Measurements from ENCODE around the gene GHITM. TPM values are rescaled to one million over a fixed set of nuclear protein-coding genes. Genes with fewer than 3 reads are reported as not detected.
A peak's percentile ranks its signal among the peaks of the same experiment; 100 is the strongest.

Gene GHITM
- total and polyA plus RNA-seq, 2 of the 8 experiments (the other 6 are each of a cell fraction or from before 2014, with no cell fraction given), result 86.2 to 97.0 TPM

- POLR2A ChIA-PET (ENCODE audit: partially characterized antibody), result interaction anchor here (1.3 kb wide), 1 partner anchor 22 kb away, joined by 3 read pairs; no protein-coding TSS in a partner anchor
- H2AFZ ChIP-seq (ENCODE audit: low read length), result no peak overlapping the region
- no peak overlapping the region for H3K4me2 ChIP-seq (ENCODE audit: insufficient read depth in 1 of 2, low read depth in 2 of 2, low read length in 2 of 2)
- no peak overlapping the region for H4K5ac ChIP-seq (ENCODE audit: insufficient read length, low read depth, low read length)
- H3K9ac ChIP-seq (replicated peaks in 1 of 4; ENCODE audit: extremely low read depth in 1 of 4, low read depth in 3 of 4, low read length in 3 of 4), result no peak overlapping the region
- H2BK5ac ChIP-seq (ENCODE audit: low read depth, low read length), result no peak overlapping the region
- H3K36me3 ChIP-seq (ENCODE audit: control insufficient read depth in 2 of 4, insufficient read depth in 4 of 4, low read length in 3 of 4), result no peaks in the 10 kb centered on the region
- peak; percentile 51; the same call in 1 of the 2 replicates for TF ChIP-seq RFX5 (IDR thresholded peaks at IDR 0.05; ENCODE audit: borderline replicate concordance, low read depth, low read length)
- TF ChIP-seq EZH2 (IDR thresholded peaks at IDR 0.05; ENCODE audit: low read depth, low read length, severe bottlenecking), result no peak
- TF ChIP-seq SUZ12 (IDR thresholded peaks at IDR 0.05; ENCODE audit: low read length), result no peak
- TF ChIP-seq POLR2A (IDR thresholded peaks at IDR 0.05; ENCODE audit: control extremely low read depth in 1 of 2, low read depth in 2 of 2, low read length in 2 of 2), result no peak
- TF ChIP-seq EP300 (IDR thresholded peaks at IDR 0.05; ENCODE audit: borderline replicate concordance in 1 of 2, low read depth in 2 of 2, low read length in 2 of 2), result no peak
- TF ChIP-seq TAF1 (IDR thresholded peaks at IDR 0.05; ENCODE audit: low read depth, low read length), result no peak
- no peaks in the 10 kb centered on the region for H4K20me1 ChIP-seq (replicated peaks in 1 of 2; ENCODE audit: control insufficient read depth in 1 of 2, insufficient read depth in 2 of 2, low read length in 2 of 2)
- no peak overlapping the region for H2AK5ac ChIP-seq (ENCODE audit: low read depth, low read length)
- no peak overlapping the region for H2BK120ac ChIP-seq (replicated peaks; ENCODE audit: low read depth, low read length)
- CTCF ChIA-PET (ENCODE audit: partially characterized antibody), result interaction anchor here (1.3 kb wide), 1 partner anchor 97 kb away, joined by 3 read pairs; no protein-coding TSS in a partner anchor
- no peak overlapping the region for H3K4me3 ChIP-seq (ENCODE audit: extremely low read depth in 1 of 4, insufficient read depth in 2 of 4, low read depth in 3 of 4, low read length in 4 of 4)
- no peak for FAIRE-seq
- H3K23ac ChIP-seq (ENCODE audit: insufficient read length), result no peak overlapping the region
- DNase-seq (ENCODE audit: low read depth in 1 of 2, low spot score in 2 of 2), result no peak
- no peak overlapping the region for H3K4ac ChIP-seq (replicated peaks; ENCODE audit: insufficient read length, low read depth, low read length)
- H3K4me1 ChIP-seq (replicated peaks in 1 of 4; ENCODE audit: control insufficient read depth in 3 of 4, insufficient read depth in 4 of 4, low read length in 3 of 4), result no peaks in the 10 kb centered on the region
- no peaks in the 10 kb centered on the region for H3K79me2 ChIP-seq (ENCODE audit: control insufficient read depth in 1 of 2, insufficient read depth in 2 of 2, low read length in 2 of 2)
- no peaks in the 10 kb centered on the region for H3K27me3 ChIP-seq (replicated peaks in 1 of 4; ENCODE audit: control insufficient read depth in 3 of 4, extremely low read depth in 1 of 4, insufficient read depth in 3 of 4, low read length in 3 of 4)
- no peak overlapping the region for H3K14ac ChIP-seq (ENCODE audit: insufficient read length)
- H3K79me1 ChIP-seq (ENCODE audit: low read depth, low read length), result no peaks in the 10 kb centered on the region
- no peak overlapping the region for H3K18ac ChIP-seq (ENCODE audit: extremely low read depth, low read length)
- no peak overlapping the region for H4K8ac ChIP-seq (ENCODE audit: extremely low read depth, insufficient read depth, low read length)
- no peak overlapping the region for H2BK15ac ChIP-seq (ENCODE audit: low read length)
- H3K23me2 ChIP-seq (ENCODE audit: low read depth, low read length), result no peaks in the 10 kb centered on the region
- 83 to 100% methylated on average over 2 to 12 of the region's 12 CpGs for WGBS, 2 experiments (ENCODE audit: extremely low coverage in 1 of 2, insufficient coverage in 1 of 2, insufficient read length in 1 of 2, insufficient replicate concordance in 2 of 2, low coverage in 1 of 2, low lambda C conversion rate in 2 of 2, missing lambda C conversion rate in 1 of 2)
- no peak overlapping the region for H3K27ac ChIP-seq (ENCODE audit: low read depth, low read length)
- H3K56ac ChIP-seq (replicated peaks; ENCODE audit: insufficient read length, low read depth, low read length), result no peak overlapping the region
- no peaks in the 10 kb centered on the region for H3K9me3 ChIP-seq (ENCODE audit: insufficient read depth in 2 of 2, low read depth in 1 of 2, low read length in 1 of 2)
- no peak overlapping the region for H4K91ac ChIP-seq (replicated peaks; ENCODE audit: insufficient read length, low read length)
- no peak overlapping the region for H2BK12ac ChIP-seq (ENCODE audit: low read depth, low read length)
- H2BK20ac ChIP-seq (ENCODE audit: low read length), result no peak overlapping the region
These were observed 20.8 kb upstream of the GHITM start for GRCh38 chr10:84118395-84119006.

Measured in H1 (cell line).